Heart left ventricle (tissue), 13 donors: ENCODE measurements around the gene PDAP1.

ENCODE experiments used
- CTCF ChIP-seq, 12 donors: fragments of 200-600 bp; sonication (generic) in 4 of 12; IDR thresholded peaks; one replicate each; pipeline versions ENCODE4 v1.5.0 to v1.8.0; 2018 to 2022; ENCODE audit warnings: antibody characterized with exemption in 12 of 12, mild to moderate bottlenecking in 5 of 12
- POLR2A ChIP-seq, 2 donors: fragments of 450-650 bp; IDR thresholded peaks; one replicate each; pipeline ENCODE4 v1.6.1; 2017; ENCODE audit warnings: antibody characterized with exemption in 2 of 2, mild to moderate bottlenecking in 2 of 2, moderate library complexity in 2 of 2
- donor health status: ischemic (EF 13 %, LVEDD 7.1; RV severe dilation, severe dysfunction).
- donor health status: DM: no; HTN: yes; CAD: no.
- donor health status: DM: no; HTN: no; CAD: no.
- donor health status: ischemic (EF 25% LVEDD 6.9; RV normal size, moderate dysfunction).
- donor health status: ischemic (EF 25% LVEDD 5.7; RV mildly dilated, moderate dysfunction).
- donor health status: ischemic (EF 35%, LVEDD 5.7; RV mildly dilated, moderate dysfunction).
- donor health status: nonischemic (EF 11% LVEDD 7.7; RV severe dilation, severe dysfunction).
- donor health status: DM: yes; HTN: yes; CAD: no.
- donor health status: PGD.
- donor health status: ischemic (EF 29% LVEDD 5.4; RV normal size, mild dysfunction).
- donor health status: nonischemic (EF 23%, LVEDD 6.1; RV moderate dilation, normal function).

GRCh38 chr7:99428972-99429566 is 20.7 kb upstream of the PDAP1 start:
- TF ChIP-seq POLR2A (IDR thresholded peaks at IDR 0.05) (no peak), CTCF (IDR thresholded peaks at IDR 0.05) (no peak)
